ENCODE data around the gene ZCCHC12. TPM values are rescaled to one million over a fixed set of nuclear protein-coding genes. Genes with fewer than 3 reads are reported as not detected.
A peak's percentile ranks its signal among the peaks of the same experiment; 100 is the strongest.
"Not testable (repeated sequence)": the region's sequence is repeated elsewhere in the genome, so short reads cannot be mapped to it uniquely, and the experiment has no call there.

ZCCHC12 gene
- total and polyA plus RNA-seq, 8 donors, result 0.25 to 2.0 TPM; not detected in 6

DNA sequence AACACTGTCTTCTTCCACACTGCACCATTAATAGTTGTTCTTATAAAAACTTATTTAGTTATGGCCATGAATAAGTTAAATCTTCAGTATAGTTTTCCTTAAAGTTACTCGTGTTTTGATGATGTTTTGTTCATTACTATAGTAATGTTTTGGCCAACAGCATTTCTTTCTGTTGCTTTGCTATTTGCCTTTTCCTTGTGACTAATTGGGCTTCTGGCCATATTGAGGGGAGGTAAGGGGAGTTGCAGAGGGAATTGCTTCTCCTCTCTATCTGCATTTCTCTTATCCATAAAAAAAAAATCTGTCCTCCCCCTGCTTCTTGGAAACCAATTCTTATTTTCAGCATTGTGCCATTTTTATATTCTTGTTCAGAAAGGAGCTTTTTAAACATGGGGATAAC is 42.7 kb upstream of the ZCCHC12 start:
- H3K27ac ChIP-seq, result peak overlapping the region in 1 of 5 donors; percentile 48
- DNase-seq, result peak in 1 of 2 donors; percentile 70
- peaks cover 0 to 7% (median 2%) of the 10 kb centered on the region in 4 donors for H3K36me3 ChIP-seq
- WGBS, 5 donors, result 6 to 26% (median 18%) methylated on average over 1 of the region's 1 CpG
- H3K4me1 ChIP-seq, result no peaks in the 10 kb centered on the region
- TF ChIP-seq POLR2AphosphoS5 (IDR thresholded peaks at IDR 0.05), result no peak
- TF ChIP-seq EP300 (IDR thresholded peaks at IDR 0.05), result no peak
- TF ChIP-seq CTCF (IDR thresholded peaks at IDR 0.05), result no peak
- no peak for TF ChIP-seq POLR2A (IDR thresholded peaks at IDR 0.05)
- intact Hi-C loops (cut with DNase I; ENCODE audit: low total_unique reads), result no loop called here
- no peak overlapping the region for H3K4me3 ChIP-seq
- H3K9me3 ChIP-seq, result no peaks in the 10 kb centered on the region
- no peaks in the 10 kb centered on the region for H3K27me3 ChIP-seq

- no peak for TF ChIP-seq POLR2AphosphoS5 (IDR thresholded peaks at IDR 0.05)
- TF ChIP-seq CTCF (IDR thresholded peaks at IDR 0.05), result no peak
- 52 to 68% (median 54%) methylated on average over 5 of the region's 5 CpGs for WGBS, 5 donors
- intact Hi-C loops (cut with DNase I; ENCODE audit: low total_unique reads), result no loop called here
- H3K4me3 ChIP-seq, result no peak overlapping the region
- H3K4me1 ChIP-seq, result peaks cover 0 to 5% (median 0%) of the 10 kb centered on the region in 4 donors
- peak in 1 of 2 donors; percentile 19 for DNase-seq
- peaks cover 0 to 6% (median 2%) of the 10 kb centered on the region in 4 donors for H3K36me3 ChIP-seq
- H3K27ac ChIP-seq, result peak overlapping the region in 2 of 5 donors; percentile 12 to 50
- no peaks in the 10 kb centered on the region for H3K27me3 ChIP-seq
- H3K9me3 ChIP-seq, result no peaks in the 10 kb centered on the region
Observed at GRCh38 chrX:118795528-118796280, 27.9 kb upstream of the ZCCHC12 start.

- Histone ChIP-seq H3K36me3 (no peaks in the 10 kb centered on the region), H3K4me3 (no peak overlapping the region), H3K9me3 (no peaks in the 10 kb centered on the region), H3K27me3 (no peaks in the 10 kb centered on the region), H3K27ac (no peak overlapping the region), H3K4me1 (peaks cover 0 to 7% (median 5%) of the 10 kb centered on the region in 4 donors)
- DNase-seq, result peak in 1 of 2 donors; percentile 42
- WGBS, 5 donors, result 0 to 25% (median 19%) methylated on average over 1 of the region's 1 CpG
- intact Hi-C loops (cut with DNase I; ENCODE audit: low total_unique reads), result no loop called here
- no peak for TF ChIP-seq CTCF (IDR thresholded peaks at IDR 0.05)
- no peak for TF ChIP-seq POLR2A (IDR thresholded peaks at IDR 0.05)
- no peak for TF ChIP-seq EP300 (IDR thresholded peaks at IDR 0.05)
- no peak for TF ChIP-seq POLR2AphosphoS5 (IDR thresholded peaks at IDR 0.05)
Observed at GRCh38 chrX:118802857-118803256, 20.8 kb upstream of the ZCCHC12 start.

DNA sequence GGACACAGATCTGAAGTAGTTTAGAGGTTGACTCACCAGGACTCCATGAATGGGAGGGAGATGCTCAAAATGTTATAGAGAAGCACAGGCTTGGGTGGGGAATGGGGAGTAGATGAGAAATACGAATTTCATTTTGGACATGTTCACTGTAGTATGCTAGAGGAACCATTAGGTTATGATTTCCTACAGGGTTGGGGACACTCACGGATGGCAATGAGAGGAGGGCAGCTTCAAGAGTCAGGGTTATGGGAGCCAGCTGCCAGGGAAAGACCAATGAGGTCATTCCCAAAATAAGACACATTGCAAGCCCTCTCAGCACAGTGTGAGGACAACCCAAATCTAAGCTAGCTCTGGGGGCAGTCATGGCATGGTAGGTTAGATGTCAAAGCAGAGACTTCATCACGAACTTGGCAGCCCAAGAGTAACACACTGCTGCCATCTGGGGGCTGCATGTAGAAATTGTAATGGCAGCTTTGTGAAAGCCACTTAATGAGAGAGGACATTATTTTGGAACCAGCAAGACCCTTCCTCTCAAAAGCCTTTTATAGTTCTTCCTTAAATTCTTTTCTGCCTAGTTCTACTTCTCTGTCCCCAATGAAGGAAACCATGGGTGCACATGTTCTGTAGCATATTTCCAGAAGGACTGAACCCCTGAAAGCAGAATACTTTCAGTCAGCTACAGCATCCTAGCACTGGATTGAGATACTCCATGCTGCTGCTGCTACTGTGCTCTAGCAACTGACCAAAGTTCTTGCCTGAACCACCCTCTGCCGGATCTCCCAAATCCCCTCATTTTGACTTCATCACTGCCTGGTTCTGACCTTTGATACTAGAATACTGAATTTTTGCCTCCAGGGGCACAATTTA is 16.2 kb upstream of the ZCCHC12 start:
- Histone ChIP-seq H3K4me3 (no peak overlapping the region), H3K27ac (no peak overlapping the region), H3K9me3 (no peaks in the 10 kb centered on the region), H3K36me3 (no peaks in the 10 kb centered on the region), H3K4me1 (peaks cover 0 to 7% (median 4%) of the 10 kb centered on the region in 4 donors), H3K27me3 (no peaks in the 10 kb centered on the region)
- TF ChIP-seq POLR2A (IDR thresholded peaks at IDR 0.05) (no peak), CTCF (IDR thresholded peaks at IDR 0.05) (peak in 5 of 7 experiments; percentile 28 to 71 (median 52)), POLR2AphosphoS5 (IDR thresholded peaks at IDR 0.05) (peak in 1 of 3 donors; percentile 25), EP300 (IDR thresholded peaks at IDR 0.05) (no peak)
- intact Hi-C loops (cut with DNase I; ENCODE audit: low total_unique reads), result no loop called here
- peak; percentile 35 to 78 for DNase-seq
- 31 to 53% (median 36%) methylated on average over 3 to 4 of the region's 4 CpGs for WGBS, 5 donors

DNA sequence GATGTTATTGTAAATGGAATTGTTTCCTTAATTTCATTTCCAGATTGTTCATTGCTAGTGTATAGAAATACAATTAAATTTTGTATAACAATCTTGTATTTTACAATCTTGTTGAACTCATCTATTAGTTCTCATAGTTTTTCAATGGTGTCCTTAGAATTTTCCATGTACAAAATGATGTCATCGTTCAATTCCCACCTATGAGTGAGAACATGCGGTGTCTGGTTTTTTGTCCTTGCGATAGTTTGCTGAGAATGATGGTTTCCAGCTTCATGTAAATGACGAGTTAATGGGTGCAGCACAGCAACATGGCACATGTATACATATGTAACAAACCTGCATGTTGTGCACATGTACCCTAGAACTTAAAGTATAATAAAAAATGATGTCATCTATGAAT is 6.4 kb upstream of the ZCCHC12 start:
- not testable (repeated sequence) for H3K4me3 ChIP-seq, H3K9me3 ChIP-seq, H3K27ac ChIP-seq, H3K27me3 ChIP-seq, DNase-seq, H3K36me3 ChIP-seq, H3K4me1 ChIP-seq
- intact Hi-C loops (cut with DNase I; ENCODE audit: low total_unique reads), result loop anchor here (10.0 kb wide), 1 partner anchor 182 kb away; no protein-coding TSS in a partner anchor
- 82 to 94% (median 89%) methylated on average over 4 of the region's 4 CpGs for WGBS, 5 donors
